OCI-LY1 (cell line): Measurements from ENCODE around the gene ADCY9.

Experiments
- EZH2 ChIP-seq: fragments of 200-600 bp; sonication (generic), shearing (Covaris generic); IDR thresholded peaks from 2 replicates; pipeline ENCODE4 v1.8.0; 2017; ENCODE audit warnings: borderline replicate concordance, mixed run types, mild to moderate bottlenecking, antibody characterized with exemption, low read length, moderate library complexity, mixed read lengths
- TF ChIP-seq, protein P1 (sequence below): fragments of 200-600 bp; sonication (generic), shearing (Covaris generic); IDR thresholded peaks from 2 replicates; pipeline ENCODE4 v1.5.1; 2017; ENCODE audit warnings: mild to moderate bottlenecking, antibody characterized with exemption, low read length, moderate library complexity, mixed read lengths

GRCh38 chr16:4052096-4052495 lies 64.1 kb downstream of the ADCY9 start:
- TF ChIP-seq, protein P1, sequence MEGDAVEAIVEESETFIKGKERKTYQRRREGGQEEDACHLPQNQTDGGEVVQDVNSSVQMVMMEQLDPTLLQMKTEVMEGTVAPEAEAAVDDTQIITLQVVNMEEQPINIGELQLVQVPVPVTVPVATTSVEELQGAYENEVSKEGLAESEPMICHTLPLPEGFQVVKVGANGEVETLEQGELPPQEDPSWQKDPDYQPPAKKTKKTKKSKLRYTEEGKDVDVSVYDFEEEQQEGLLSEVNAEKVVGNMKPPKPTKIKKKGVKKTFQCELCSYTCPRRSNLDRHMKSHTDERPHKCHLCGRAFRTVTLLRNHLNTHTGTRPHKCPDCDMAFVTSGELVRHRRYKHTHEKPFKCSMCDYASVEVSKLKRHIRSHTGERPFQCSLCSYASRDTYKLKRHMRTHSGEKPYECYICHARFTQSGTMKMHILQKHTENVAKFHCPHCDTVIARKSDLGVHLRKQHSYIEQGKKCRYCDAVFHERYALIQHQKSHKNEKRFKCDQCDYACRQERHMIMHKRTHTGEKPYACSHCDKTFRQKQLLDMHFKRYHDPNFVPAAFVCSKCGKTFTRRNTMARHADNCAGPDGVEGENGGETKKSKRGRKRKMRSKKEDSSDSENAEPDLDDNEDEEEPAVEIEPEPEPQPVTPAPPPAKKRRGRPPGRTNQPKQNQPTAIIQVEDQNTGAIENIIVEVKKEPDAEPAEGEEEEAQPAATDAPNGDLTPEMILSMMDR = no peak
- no peak for TF ChIP-seq EZH2
